HEK293 (cell line): ENCODE data around the gene NUDT3.

Source experiments
- EGR2 ChIP-seq: fragments of 450-650 bp; formaldehyde crosslinking; IDR thresholded peaks from 2 replicates; pipeline ENCODE4 v1.5.1; 2016; ENCODE audit warnings: low read depth, missing biosample characterization, missing genetic modification characterization
- GLIS2 ChIP-seq: fragments of 450-650 bp; formaldehyde crosslinking; IDR thresholded peaks from 2 replicates; pipeline ENCODE4 v1.5.1; 2016; ENCODE audit warnings: missing biosample characterization, missing genetic modification characterization
- KLF8 ChIP-seq: fragments of 450-650 bp; formaldehyde crosslinking; IDR thresholded peaks from 2 replicates; pipeline ENCODE4 v1.5.1; 2016; ENCODE audit warnings: missing biosample characterization, missing genetic modification characterization
- PATZ1 ChIP-seq: fragments of 450-650 bp; formaldehyde crosslinking; IDR thresholded peaks from 2 replicates; pipeline ENCODE4 v1.5.1; 2016; ENCODE audit warnings: missing biosample characterization, missing genetic modification characterization
- ZBTB11 ChIP-seq: fragments of 450-650 bp; formaldehyde crosslinking; conservative IDR thresholded peaks from 2 replicates; pipeline ENCODE4 v1.5.1; 2016; ENCODE audit warnings: low read depth, missing biosample characterization, missing genetic modification characterization
- ZBTB8A ChIP-seq: fragments of 450-650 bp; formaldehyde crosslinking; IDR thresholded peaks from 2 replicates; pipeline ENCODE4 v1.5.1; 2016; ENCODE audit warnings: missing biosample characterization, missing genetic modification characterization
- ZFHX2 ChIP-seq: fragments of 450-650 bp; formaldehyde crosslinking; conservative IDR thresholded peaks from 2 replicates; pipeline ENCODE4 v1.5.1; 2016; ENCODE audit warnings: missing biosample characterization, missing genetic modification characterization
- ZFP69B ChIP-seq: fragments of 450-650 bp; formaldehyde crosslinking; IDR thresholded peaks from 2 replicates; pipeline ENCODE4 v1.5.1; 2016; ENCODE audit warnings: missing biosample characterization, missing genetic modification characterization
- ZNF274 ChIP-seq, 2 experiments: fragments of 200-500 bp in 1 of 2; fragments of 450-650 bp in 1 of 2; sonication (Bioruptor generic) in 1 of 2; formaldehyde crosslinking in 1 of 2; IDR thresholded peaks; 2 replicates each; pipeline versions ENCODE4 v1.5.1 to v1.6.1; 2014 to 2016; ENCODE audit warnings: borderline replicate concordance in 1 of 2, inconsistent platforms in 1 of 2, low read length in 1 of 2, missing biosample characterization in 1 of 2, missing genetic modification characterization in 1 of 2
- ZNF292 ChIP-seq: fragments of 450-650 bp; formaldehyde crosslinking; IDR thresholded peaks from 2 replicates; pipeline ENCODE4 v1.5.1; 2016; ENCODE audit warnings: low read depth, missing biosample characterization, missing genetic modification characterization, borderline replicate concordance
- ZNF335 ChIP-seq: fragments of 450-650 bp; formaldehyde crosslinking; conservative IDR thresholded peaks from 2 replicates; pipeline ENCODE4 v1.5.1; 2016; ENCODE audit warnings: missing biosample characterization, missing genetic modification characterization
- ZNF423 ChIP-seq: fragments of 450-650 bp; formaldehyde crosslinking; IDR thresholded peaks from 2 replicates; pipeline ENCODE4 v1.5.1; 2016; ENCODE audit warnings: missing biosample characterization, missing genetic modification characterization
- ZNF530 ChIP-seq: fragments of 450-650 bp; formaldehyde crosslinking; IDR thresholded peaks from 2 replicates; pipeline ENCODE4 v1.5.1; 2016; ENCODE audit warnings: low read depth, missing biosample characterization, missing genetic modification characterization
- ZNF768 ChIP-seq: fragments of 450-650 bp; formaldehyde crosslinking; IDR thresholded peaks from 2 replicates; pipeline ENCODE4 v1.5.1; 2018; ENCODE audit warnings: missing biosample characterization, mild to moderate bottlenecking, missing genetic modification characterization
- TF ChIP-seq, protein P1 (sequence below): fragments of 450-650 bp; formaldehyde crosslinking; conservative IDR thresholded peaks from 2 replicates; pipeline ENCODE4 v1.5.1; 2016; ENCODE audit warnings: low read depth, missing biosample characterization, missing genetic modification characterization
- TF ChIP-seq, protein P2 (sequence below): fragments of 450-650 bp; formaldehyde crosslinking; IDR thresholded peaks from 2 replicates; pipeline ENCODE4 v1.5.1; 2016; ENCODE audit warnings: missing biosample characterization, missing genetic modification characterization
- TF ChIP-seq, protein P3 (sequence below): fragments of 450-650 bp; formaldehyde crosslinking; optimal IDR thresholded peaks from 2 replicates; pipeline ENCODE3; 2016; ENCODE audit warnings: missing biosample characterization, mild to moderate bottlenecking, missing genetic modification characterization
- TF ChIP-seq, protein P4 (sequence below): fragments of 450-650 bp; formaldehyde crosslinking; IDR thresholded peaks from 2 replicates; pipeline ENCODE4 v1.5.1; 2017; ENCODE audit warnings: missing biosample characterization, missing genetic modification characterization
- TF ChIP-seq, protein P5 (sequence below): fragments of 450-650 bp; IDR thresholded peaks from 2 replicates; pipeline ENCODE4 v1.5.1; 2018; ENCODE audit warnings: missing biosample characterization, mild to moderate bottlenecking, missing genetic modification characterization

Gene NUDT3

DNA sequence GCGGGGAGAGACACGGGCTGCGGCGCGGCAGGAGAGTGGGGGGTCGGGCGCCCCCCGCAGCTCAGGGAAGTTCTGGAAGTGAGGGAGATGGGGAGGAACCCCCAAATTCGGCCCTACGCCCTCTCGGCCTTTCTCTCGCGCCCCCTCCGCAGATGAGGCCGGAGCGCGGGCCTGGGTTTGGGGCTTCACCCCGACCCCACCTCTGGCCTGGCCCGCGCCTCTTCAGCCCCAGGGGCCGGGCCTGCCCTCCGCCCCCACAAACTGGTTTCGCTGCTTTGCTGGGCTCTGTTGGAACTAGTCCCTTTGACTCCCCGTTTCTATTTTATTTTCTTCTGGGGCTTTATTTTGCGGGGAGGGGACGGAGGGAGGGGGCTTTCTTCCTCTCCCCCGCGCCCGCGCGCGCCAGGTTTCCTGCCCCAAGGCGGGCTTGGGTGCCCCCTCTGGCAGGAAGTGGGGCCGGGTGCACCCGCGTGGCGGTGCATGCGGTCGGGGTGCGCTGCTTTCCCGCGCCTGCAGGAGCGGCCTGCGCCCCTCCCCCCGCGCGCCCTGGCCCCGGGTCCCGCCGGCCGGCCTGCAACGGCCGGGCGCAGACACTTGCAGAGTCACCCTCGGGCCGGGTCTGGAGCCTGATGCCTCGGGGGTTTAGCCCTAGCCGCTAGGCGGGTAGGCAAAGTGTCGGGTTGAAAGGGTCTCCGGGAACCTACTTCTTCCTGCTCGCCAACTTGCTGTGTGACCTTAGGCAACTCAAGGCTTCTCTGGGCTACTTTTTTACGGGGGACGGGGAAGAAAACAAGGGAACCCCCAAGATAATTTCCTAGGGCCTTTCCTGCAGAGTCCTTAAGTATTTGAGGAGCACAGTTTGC lies 154.5 kb downstream of the NUDT3 start (continued):
- TF ChIP-seq, protein P1, sequence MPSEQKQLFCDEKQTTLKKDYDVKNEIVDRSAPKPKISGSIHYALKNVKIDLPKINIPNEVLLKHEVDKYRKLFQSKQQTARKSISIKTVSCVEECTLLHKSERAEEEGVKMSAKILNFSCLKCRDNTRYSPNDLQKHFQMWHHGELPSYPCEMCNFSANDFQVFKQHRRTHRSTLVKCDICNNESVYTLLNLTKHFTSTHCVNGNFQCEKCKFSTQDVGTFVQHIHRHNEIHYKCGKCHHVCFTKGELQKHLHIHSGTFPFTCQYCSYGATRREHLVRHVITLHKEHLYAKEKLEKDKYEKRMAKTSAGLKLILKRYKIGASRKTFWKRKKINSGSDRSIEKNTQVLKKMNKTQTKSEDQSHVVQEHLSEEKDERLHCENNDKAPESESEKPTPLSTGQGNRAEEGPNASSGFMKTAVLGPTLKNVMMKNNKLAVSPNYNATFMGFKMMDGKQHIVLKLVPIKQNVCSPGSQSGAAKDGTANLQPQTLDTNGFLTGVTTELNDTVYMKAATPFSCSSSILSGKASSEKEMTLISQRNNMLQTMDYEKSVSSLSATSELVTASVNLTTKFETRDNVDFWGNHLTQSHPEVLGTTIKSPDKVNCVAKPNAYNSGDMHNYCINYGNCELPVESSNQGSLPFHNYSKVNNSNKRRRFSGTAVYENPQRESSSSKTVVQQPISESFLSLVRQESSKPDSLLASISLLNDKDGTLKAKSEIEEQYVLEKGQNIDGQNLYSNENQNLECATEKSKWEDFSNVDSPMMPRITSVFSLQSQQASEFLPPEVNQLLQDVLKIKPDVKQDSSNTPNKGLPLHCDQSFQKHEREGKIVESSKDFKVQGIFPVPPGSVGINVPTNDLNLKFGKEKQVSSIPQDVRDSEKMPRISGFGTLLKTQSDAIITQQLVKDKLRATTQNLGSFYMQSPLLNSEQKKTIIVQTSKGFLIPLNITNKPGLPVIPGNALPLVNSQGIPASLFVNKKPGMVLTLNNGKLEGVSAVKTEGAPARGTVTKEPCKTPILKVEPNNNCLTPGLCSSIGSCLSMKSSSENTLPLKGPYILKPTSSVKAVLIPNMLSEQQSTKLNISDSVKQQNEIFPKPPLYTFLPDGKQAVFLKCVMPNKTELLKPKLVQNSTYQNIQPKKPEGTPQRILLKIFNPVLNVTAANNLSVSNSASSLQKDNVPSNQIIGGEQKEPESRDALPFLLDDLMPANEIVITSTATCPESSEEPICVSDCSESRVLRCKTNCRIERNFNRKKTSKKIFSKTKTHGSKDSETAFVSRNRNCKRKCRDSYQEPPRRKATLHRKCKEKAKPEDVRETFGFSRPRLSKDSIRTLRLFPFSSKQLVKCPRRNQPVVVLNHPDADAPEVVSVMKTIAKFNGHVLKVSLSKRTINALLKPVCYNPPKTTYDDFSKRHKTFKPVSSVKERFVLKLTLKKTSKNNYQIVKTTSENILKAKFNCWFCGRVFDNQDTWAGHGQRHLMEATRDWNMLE (tag by site-specific recombination): no peak
- TF ChIP-seq ZFHX2 (tag by site-specific recombination) (peak; percentile 57; the same call in 1 of the 2 replicates), ZNF423 (peak; percentile 54; the same call in 1 of the 2 replicates), ZNF530 (tag by site-specific recombination) (no peak), GLIS2 (tag by site-specific recombination) (peak; percentile 84), PATZ1 (tag by site-specific recombination) (peak; percentile 87), ZNF768 (peak; percentile 85; the same call in 1 of the 2 replicates), KLF8 (tag by site-specific recombination) (peak; percentile 39; the same call in 1 of the 2 replicates), ZNF274 (IDR thresholded peaks at IDR 0.05; ENCODE audit: low read length) (no peak), ZNF274 (tag by site-specific recombination; IDR thresholded peaks at IDR 0.05; ENCODE audit: borderline replicate concordance) (no peak), ZNF335 (tag by site-specific recombination) (peak; percentile 62), EGR2 (tag by site-specific recombination) (peak; percentile 41), ZBTB8A (peak; percentile 86), ZFP69B (peak; percentile 46; the same call in 1 of the 2 replicates), ZBTB11 (peak; percentile 48; the same call in 1 of the 2 replicates), ZNF292 (no peak)
- TF ChIP-seq, protein P2, sequence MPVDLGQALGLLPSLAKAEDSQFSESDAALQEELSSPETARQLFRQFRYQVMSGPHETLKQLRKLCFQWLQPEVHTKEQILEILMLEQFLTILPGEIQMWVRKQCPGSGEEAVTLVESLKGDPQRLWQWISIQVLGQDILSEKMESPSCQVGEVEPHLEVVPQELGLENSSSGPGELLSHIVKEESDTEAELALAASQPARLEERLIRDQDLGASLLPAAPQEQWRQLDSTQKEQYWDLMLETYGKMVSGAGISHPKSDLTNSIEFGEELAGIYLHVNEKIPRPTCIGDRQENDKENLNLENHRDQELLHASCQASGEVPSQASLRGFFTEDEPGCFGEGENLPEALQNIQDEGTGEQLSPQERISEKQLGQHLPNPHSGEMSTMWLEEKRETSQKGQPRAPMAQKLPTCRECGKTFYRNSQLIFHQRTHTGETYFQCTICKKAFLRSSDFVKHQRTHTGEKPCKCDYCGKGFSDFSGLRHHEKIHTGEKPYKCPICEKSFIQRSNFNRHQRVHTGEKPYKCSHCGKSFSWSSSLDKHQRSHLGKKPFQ: no peak
- TF ChIP-seq, protein P3, sequence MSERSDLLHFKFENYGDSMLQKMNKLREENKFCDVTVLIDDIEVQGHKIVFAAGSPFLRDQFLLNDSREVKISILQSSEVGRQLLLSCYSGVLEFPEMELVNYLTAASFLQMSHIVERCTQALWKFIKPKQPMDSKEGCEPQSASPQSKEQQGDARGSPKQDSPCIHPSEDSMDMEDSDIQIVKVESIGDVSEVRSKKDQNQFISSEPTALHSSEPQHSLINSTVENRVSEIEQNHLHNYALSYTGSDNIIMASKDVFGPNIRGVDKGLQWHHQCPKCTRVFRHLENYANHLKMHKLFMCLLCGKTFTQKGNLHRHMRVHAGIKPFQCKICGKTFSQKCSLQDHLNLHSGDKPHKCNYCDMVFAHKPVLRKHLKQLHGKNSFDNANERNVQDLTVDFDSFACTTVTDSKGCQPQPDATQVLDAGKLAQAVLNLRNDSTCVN (tag by site-specific recombination): peak; percentile 81
- TF ChIP-seq, protein P4, sequence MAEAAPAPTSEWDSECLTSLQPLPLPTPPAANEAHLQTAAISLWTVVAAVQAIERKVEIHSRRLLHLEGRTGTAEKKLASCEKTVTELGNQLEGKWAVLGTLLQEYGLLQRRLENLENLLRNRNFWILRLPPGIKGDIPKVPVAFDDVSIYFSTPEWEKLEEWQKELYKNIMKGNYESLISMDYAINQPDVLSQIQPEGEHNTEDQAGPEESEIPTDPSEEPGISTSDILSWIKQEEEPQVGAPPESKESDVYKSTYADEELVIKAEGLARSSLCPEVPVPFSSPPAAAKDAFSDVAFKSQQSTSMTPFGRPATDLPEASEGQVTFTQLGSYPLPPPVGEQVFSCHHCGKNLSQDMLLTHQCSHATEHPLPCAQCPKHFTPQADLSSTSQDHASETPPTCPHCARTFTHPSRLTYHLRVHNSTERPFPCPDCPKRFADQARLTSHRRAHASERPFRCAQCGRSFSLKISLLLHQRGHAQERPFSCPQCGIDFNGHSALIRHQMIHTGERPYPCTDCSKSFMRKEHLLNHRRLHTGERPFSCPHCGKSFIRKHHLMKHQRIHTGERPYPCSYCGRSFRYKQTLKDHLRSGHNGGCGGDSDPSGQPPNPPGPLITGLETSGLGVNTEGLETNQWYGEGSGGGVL: peak; percentile 74
- TF ChIP-seq, protein P5, sequence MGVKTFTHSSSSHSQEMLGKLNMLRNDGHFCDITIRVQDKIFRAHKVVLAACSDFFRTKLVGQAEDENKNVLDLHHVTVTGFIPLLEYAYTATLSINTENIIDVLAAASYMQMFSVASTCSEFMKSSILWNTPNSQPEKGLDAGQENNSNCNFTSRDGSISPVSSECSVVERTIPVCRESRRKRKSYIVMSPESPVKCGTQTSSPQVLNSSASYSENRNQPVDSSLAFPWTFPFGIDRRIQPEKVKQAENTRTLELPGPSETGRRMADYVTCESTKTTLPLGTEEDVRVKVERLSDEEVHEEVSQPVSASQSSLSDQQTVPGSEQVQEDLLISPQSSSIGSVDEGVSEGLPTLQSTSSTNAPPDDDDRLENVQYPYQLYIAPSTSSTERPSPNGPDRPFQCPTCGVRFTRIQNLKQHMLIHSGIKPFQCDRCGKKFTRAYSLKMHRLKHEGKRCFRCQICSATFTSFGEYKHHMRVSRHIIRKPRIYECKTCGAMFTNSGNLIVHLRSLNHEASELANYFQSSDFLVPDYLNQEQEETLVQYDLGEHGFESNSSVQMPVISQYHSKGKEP (tag by site-specific recombination): peak; percentile 45; the same call in 1 of the 2 replicates
